ENCODE results near the gene ADCYAP1R1.

Gene ADCYAP1R1

DNA sequence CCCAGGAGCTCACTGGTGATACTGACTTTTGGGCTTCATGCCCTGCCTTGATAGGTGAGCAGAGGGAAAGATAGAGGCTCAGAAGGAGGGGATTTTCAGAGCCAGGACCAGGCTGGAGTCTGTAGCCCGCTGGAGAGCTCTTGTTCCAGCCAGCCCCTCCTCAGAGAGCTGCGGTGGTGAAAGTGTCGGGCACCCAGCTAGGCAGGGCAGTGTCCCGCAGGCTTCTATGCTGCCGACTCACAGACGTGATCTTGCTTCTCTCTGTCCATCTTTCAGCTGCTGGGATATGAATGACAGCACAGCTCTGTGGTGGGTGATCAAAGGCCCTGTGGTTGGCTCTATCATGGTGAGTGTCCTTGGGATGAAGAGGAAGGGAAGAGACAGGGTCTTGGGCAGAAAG lies 35.2 kb downstream of the ADCYAP1R1 start:
- no peak for DNase-seq (ENCODE audit: low spot score)

DNA sequence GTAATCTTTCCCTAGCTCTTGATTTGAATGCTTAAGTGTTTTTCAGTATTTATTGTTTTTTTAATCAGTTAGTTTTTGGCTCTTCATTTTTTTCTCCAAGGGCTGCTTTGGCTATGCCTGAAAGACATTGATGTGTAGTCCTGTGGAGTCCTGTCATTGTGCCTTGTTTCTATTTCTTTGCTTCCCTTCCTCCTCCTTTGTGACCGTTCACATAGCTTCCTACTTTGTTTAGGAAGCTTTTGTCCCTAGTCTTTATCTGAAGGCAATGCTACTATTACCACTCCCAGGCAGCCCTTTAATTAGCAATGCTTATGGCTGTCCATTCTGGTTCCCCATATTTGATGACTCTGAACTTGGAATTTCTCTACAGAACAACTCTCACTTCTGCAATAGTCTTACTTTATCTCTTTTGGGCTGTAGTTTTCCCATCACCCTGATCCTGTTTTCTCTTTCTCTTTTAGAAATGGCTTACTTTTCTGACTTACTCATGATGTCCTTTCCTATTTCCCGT lies 39.9 kb downstream of the ADCYAP1R1 start:
- DNase-seq (ENCODE audit: low spot score), result no peak

DNA sequence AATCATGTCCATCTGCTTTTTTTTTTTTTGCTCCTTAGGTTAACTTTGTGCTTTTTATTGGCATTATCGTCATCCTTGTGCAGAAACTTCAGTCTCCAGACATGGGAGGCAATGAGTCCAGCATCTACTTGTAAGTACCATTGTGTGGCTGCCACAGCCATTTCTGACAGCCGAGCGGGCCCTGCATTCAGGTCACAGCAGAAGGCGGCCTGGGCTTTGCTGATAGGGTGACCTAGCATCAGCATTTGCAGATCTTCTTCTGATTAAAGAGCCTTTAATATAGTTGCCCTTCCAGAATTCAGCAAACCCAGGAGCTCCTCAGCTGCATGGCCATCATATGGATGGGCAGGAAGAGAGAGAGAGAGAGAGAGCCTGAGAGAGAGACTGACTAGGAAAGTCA lies 40.5 kb downstream of the ADCYAP1R1 start:
- DNase-seq (ENCODE audit: low spot score), result no peak

DNA sequence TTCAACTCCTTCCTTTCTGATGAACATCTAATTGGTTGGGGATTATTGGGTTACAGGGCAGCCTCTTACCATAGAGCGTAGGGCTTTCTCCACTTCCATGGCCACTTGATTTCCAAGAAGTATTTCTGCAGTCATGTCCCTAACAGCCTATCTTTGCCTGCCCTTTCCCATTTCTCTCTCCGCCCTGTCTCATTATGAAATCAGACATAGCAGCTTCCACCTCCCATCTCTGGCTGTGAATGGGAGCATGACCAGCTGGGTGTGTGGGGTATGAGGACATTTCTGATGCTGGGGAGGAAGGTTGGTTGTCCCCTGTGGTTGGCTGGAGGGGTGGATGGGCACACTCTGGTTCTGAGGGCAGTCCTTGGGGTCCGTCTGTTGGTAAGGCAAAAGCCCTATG lies 41.2 kb downstream of the ADCYAP1R1 start:
- DNase-seq (ENCODE audit: low spot score), result no peak

DNA sequence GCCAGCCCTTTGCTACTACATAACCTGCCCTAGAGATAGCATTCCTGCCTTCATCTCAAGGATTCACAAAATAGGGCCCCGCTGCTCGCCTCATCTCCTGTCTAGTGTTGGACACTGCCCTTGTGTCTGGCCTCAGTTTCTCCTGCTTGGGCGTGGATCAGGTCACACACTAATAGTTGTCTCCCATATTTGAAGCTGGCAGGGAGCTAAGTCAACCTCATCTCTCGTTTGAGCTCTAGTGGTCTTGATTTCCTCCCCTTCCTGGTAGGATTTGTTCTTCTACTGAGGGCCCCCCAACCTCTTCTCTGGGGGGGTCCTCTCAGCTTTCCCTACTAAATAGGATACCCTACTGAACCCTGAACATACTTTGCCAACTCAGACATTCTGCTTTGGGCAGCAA lies 42.2 kb downstream of the ADCYAP1R1 start:
- no peak for DNase-seq (ENCODE audit: low spot score)

DNA sequence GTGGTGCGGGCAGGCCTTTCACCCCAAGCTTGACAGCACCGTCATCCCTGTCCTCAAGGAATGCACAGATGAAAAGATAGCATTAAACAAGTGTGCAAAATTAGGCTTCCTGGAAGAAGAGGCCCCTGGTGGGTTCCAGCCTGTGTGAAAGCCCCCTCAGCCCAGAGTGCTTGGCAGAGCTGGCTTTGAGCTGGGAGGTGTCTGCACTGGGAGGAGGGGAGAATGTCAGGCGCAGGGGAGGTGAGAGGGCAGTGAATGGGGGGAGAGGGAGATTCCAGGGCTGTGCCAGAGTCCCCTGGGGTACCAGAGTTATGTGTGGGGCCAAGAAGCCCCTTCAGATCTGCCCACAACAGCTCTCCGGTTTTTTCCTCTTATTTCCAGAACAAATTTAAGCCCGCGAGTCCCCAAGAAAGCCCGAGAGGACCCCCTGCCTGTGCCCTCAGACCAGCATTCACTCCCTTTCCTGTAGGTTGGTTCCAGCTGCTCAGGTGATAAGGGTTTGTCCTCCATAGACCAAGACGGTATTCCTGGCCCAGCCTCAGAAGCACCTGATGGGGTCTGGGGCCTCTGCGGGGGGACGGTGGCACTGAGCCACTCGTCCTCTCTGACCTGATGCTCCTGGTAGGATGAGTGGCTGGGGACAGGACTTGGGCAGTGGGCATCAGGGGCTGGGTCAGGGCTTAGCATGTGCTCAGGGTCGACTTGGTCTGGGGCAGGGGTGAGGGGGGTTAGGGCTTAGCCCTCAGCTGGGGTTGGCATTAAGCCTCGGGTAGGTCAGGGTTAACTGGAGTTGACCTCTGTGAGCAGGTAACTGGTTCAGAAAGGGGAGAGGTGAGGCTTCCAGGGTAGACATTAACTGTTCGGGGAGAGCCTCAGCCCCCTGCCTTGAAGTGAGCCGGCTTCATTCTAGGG lies 43.4 kb downstream of the ADCYAP1R1 start:
- DNase-seq (ENCODE audit: low spot score), result no peak

DNA sequence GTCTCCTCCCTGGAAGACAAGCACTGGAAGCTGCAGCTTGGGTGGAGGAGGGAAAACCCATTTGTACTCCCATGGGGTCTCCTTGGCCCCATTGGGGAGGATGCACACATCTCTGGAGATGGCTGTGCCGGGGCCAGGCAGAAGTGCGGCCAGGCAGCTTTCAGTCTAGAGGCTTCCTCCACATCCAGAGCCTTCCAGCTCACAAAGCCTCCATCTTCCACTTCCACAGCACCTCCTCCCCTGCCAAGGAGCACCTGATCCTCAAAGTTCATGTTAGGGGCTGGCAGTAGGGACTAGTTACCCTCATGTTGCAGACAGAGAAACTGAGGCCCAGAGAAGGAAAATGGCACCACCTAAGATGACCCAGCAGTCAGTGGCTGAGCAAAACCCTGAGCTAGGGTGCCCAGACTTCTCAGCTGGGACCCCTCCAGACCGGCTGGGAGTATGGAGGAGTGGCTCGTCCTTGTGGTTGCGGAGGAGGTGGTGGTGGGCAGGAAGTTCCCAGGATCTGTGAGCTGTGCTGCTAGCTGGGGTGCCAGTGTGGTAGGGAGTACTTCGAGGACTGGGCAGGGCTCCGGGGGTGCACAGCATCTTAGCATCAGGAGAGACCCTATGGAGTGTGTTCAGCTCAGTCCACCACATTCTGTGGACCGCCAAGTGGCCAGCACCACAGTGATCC lies 44.2 kb downstream of the ADCYAP1R1 start:
- DNase-seq (ENCODE audit: low spot score), result no peak

DNA sequence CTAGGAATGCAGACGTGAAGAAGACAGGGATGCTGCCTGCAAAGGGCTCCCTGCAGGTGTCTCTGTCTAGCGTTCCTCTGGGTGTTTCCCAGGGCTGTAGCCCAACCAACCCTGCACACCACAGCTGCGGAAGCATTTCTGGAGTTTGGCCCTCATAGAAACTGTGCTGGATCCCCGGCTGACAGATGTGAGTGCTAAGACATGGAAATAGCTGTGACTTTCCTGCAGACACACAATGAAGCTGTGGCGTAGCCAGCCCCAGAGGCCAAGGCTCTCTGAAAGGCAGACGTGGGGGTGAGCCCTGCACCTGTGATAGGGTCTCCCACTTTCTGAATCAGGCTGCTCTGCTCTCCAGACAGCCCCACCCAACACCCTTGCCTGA lies 44.8 kb downstream of the ADCYAP1R1 start:
- no peak for DNase-seq (ENCODE audit: low spot score)

DNA sequence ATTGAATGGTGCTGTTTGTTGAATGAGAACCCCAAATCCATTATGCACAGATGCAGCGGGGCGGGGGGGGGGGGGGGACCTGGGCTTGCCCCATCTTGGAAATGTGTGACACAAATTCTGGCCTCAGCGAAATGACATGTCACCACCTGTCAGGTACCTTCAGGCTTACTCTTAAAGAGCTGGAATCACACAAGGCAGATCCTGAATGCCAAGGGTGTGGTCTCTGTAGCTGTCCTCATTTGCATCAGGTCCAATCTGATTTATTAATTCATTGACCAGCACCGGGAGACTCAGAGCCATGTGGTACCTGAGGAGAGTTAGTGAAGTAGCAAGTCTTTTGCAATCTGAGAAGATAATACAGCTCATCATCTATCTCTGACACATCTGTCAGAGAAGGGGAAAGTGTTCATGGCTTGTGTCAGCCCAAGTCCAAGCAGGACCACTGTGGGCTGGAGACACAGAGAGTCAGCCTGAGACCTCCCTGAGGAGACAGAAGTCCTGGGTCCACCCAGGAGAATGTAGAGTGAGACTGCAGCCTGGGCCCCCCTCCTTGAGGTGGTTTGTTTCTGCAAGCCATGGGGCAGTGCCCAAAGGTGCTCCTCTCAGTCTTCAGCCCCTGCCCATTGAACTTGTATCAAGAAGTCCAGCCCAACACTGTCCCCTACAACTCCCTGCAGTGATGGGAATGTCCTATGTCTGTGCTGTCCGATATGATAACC lies 46.7 kb downstream of the ADCYAP1R1 start:
- DNase-seq (ENCODE audit: low spot score), result no peak

DNA sequence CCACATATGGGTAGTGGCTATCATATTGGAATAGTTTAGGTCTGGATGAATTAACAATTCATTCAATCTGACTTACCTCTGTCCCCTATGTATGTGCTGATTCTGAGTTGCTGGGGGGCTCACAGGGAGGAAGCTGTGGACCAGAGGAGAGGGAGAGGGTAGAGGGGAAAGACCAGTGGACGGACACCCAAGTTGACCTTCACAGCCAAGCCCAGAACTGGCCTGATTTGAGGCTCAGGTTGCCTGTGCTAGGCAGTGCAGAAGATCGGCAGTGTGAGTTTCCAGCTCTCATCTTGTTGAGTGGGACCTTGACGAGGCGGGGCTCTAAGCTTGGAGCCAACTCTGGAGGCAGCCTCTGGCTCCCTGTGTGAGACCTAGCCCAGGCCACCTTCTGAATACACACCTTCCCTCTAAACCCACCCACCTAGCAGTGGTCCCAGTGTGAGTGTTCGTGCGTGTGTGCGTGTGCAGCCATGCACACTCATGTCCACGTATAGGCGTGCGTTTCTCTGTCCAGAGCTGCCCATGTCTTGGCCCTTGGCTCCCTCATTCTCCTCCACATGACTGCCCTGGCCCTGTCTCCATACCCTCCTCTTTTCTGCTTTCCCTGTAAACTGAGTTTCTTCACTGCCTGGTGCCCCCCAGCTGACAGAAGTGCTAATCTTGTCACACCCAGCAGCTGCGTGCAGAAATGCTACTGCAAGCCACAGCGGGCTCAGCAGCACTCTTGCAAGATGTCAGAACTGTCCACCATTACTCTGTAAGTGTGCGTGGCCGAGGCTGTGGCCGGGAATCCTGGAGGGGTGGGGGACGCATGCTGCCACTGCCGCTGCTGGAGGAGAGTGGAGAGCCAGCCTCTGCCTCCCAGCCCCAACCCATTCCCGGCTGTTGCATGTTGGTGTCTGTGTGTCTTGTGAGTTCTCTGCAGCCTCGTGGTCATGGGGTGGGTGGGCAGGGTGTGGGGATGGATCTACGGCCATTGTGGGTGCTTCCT lies 47.6 kb downstream of the ADCYAP1R1 start:
- no peak for DNase-seq (ENCODE audit: low spot score)

DNA sequence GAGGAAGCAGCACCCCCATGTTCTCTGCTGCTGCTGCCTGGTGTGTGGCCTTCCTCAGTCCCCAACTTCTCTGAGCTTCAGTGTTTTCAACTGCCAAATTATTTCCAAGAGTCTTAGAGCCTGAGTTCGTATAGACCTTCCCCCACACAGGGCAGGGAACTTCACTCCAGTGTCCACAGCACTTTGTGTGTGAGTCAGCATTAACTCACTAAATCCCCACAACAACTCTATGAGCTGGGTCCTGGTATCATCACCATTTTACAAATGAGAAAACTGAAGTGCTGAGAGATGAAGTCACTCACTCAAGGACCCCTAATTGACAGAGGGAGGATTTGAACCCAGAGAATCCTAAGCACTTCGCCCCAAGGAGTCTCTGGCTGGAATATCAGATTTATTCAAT lies 48.3 kb downstream of the ADCYAP1R1 start:
- DNase-seq (ENCODE audit: low spot score), result peak; percentile 28

DNA sequence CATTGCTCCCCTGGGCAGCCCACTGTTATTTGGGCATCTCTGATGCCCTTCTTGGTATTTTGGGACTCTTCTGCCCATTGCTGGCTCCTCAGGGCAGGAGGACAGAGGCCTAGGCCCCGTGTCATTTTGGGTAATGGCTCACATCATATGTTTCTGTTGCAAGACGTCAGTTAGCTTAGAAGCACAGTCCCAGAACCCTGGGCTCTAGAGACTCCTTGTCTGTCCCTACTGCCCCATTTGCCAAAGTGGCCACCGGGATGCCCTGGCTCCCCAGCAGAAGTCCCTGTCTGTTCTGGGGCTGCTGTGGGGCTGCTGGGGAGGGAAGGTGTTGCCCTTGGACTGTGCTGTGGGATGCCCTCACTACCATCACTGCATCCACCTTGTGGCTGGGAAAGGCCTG lies 48.8 kb downstream of the ADCYAP1R1 start:
- no peak for DNase-seq (ENCODE audit: low spot score)

DNA sequence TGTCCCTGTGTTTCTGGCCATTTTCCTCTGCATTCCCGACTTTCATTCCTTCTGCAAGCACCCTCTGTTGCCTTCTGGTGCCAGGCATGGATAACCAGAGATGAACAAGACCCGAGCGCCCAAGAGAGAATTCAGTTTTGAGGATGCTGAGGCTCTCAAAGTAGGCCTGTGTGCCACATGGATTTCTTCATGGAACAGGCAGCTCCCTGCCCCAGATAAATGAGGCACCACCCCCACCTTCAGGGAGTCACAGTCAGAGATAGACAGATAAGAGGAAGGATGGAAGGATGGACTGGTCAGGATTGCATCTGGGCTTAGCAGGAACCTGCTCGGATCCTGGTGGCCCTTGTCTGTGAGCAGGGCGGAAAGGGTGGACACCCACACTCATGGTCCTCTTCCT lies 49.4 kb downstream of the ADCYAP1R1 start:
- DNase-seq (ENCODE audit: low spot score), result no peak

DNA sequence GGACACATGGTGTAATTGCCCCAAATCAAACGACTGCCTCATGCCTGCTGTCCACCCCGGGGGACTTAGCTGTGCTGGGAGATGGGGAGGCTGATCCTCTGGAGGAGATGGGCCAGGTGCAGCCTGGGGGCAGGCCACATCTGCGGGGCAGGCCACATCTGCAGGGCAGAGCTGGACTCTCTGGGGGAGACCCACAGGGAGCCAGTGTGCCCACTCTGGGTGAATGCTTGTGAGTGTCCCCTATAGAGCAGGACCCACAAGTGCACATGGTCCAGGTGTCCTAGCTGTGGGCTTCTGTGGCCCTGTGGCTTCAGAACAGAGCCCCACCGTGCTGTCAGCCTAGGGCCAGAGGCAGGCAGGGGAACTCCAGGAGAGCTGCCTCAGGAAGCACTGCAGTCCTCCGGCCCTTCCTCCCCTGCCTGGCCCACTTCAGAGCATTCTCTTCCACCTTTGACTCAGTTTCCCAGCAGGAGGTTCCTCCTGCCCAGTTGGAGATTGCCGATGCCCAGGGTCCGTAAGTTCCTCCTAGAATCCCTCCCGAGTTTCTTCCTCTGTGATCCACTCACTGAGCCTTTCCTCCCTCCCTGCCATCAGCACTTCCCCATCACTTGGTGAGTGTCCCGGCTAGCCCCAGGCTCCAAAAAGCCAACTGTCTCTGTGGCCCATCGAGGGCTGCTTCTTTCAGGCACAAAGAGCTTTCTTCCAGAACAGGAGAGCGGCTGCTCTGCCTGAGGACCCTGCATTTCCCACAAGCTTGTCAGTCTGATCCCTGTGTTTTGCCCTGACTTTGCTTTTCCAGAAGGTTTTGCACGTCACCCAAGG lies 50.3 kb downstream of the ADCYAP1R1 start:
- no peak for DNase-seq (ENCODE audit: low spot score)

DNA sequence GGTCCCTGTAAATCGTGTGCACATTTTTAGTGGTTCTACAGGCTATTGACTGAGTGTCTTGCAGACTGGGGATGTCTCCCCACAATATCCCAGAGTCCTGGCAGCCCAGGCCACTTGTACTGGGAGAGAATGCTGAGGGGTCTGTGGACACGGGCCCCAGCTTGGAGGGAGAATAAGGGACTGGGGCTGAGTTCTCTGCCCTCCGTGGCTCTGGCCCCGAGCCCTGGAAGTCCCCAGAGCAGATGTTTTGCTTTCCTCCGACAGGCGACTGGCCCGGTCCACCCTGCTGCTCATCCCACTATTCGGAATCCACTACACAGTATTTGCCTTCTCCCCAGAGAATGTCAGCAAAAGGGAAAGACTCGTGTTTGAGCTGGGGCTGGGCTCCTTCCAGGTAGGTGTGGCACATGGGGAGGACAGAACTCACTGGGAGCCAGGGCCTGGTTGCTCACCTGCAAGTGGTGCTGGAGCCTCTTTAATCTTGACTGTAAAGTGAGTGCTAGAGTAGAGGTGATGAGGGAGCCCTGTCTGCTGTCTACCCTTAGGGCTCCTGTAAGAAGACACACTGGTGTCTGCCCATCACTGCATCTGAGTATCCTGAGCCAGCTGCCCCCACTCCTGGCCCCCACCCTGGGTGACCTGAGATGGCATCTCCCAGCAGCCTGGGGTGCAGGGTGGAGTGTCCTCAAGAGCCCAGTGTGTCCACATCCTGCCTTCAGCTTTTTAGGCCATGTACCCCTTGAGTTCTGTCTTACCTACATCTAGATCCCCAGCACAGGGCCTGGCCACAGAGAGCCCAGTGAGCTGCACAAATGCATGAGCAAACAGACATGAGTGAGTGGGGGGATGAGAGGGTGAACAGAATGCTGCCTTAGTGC lies 51.1 kb downstream of the ADCYAP1R1 start:
- DNase-seq (ENCODE audit: low spot score), result no peak

DNA sequence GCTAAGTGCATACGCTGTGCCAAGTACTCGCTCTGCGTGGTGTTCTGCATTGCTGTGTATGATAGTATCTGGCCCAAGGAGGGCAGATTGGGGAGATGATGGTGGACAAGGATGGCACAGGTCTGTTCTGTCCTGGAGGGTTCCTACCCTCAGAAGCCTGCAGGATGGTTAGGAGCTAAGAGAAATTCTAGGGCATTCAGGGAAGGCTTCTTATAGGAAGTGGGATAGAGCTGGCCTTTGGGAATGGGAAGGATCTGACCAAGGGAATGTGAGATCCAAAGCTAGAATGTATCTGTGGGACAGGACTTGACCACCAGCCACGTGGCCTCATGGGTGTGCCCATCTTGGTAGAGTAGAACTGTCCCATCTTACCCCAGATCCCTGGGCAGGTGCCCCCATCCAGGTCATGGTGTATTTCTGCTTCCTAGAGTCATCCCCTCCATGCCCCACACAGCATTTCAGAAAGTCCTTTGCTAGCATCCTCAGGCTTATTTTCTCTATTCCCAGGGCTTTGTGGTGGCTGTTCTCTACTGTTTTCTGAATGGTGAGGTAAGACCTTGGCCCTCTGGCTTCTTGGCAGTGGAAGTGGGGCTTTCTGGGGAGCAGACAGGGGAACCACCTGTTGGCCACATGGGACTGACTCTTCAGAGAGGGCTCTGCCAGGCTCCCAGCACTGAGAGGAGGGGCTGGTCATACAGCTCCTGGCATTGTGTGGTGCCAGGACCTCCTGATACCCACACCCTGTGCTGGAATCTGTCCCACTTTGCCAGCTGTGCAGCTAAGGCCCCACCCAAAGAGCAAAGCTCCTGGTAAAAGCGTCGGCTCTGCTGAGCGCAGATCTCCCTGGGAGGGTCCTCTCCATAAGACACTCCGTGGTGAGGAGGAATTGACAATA lies 52.5 kb downstream of the ADCYAP1R1 start:
- DNase-seq (ENCODE audit: low spot score), result no peak

DNA sequence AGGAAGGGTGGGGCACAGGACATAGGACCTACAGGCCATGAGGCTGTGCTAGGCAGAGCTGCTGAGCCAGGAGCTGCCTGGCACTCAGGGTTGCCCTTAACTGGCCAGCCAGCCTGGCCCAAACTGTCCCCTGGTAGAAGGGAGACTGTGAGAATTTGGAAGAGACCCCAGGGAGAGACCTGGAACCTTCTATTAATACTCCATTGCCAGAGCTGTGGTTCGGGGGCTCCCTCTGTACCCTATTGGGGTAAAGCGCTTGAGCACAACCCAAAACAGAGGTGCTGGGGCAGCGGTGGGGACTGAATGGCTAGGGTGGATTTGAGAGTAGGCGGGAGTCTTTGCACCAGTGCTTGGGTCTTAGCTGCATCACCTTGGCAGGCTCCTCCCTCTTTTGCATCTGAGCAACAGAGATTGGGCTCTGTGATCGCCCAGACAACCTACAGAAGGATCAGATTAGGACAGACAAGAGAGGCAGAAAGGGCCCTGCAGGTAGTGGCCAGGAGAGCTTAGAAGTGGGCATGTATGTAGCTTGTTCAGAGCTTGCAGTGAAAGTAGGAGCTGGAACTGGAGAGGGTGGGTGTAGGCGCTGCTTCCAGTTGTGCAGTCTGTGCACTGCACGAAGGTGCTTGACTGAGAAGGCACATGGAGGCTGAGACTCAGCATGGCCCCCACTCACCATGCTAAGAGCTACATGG lies 53.3 kb downstream of the ADCYAP1R1 start:
- no peak for DNase-seq (ENCODE audit: low spot score)

Measured in AG08396 (cell line).